K562 (cell line): ENCODE data around the gene EXO5. TPM values are rescaled to one million over a fixed set of nuclear protein-coding genes. Genes with fewer than 3 reads are reported as not detected.

Experiments used
- E2F4 ChIP-seq: sonication (generic); formaldehyde crosslinking; IDR thresholded peaks from 2 replicates; pipeline ENCODE4 v1.8.0; 2022; ENCODE audit warnings: mild to moderate bottlenecking, low read depth, missing genetic modification reagents
- FOXA1 ChIP-seq: fragments of 450-650 bp; IDR thresholded peaks from 2 replicates; pipeline ENCODE4 v1.6.1; 2016; ENCODE audit warnings: mild to moderate bottlenecking, borderline replicate concordance
- MGA ChIP-seq: fragments of 450-650 bp; IDR thresholded peaks from 2 replicates; pipeline ENCODE4 v1.6.1; 2016; ENCODE audit warnings: mild to moderate bottlenecking, moderate library complexity
- TRIM28 ChIP-seq: fragments of 450-650 bp; IDR thresholded peaks from 2 replicates; pipeline ENCODE4 v1.6.1; 2017
- ZKSCAN1 ChIP-seq: fragments of 150-350 bp; IDR thresholded peaks from 2 replicates; pipeline ENCODE4 v1.6.1; 2016; ENCODE audit warnings: low read depth, low read length
- ZNF143 ChIP-seq: sonication (generic); formaldehyde crosslinking; IDR thresholded peaks from 2 replicates; pipeline ENCODE4 v1.9.0; 2022; ENCODE audit warnings: mild to moderate bottlenecking, missing genetic modification reagents
- ZNF165 ChIP-seq: fragments of 250-450 bp; sonication (Bioruptor Pico); IDR thresholded peaks from 2 replicates; pipeline ENCODE4 v1.4.0; 2020; ENCODE audit warnings: borderline replicate concordance
- ZNF589 ChIP-seq: fragments of 200-800 bp; sonication (Bioruptor generic); IDR thresholded peaks from 2 replicates; pipeline ENCODE4 v1.6.1; 2016; ENCODE audit warnings: low read depth, missing genetic modification characterization, missing compliant biosample characterization
- polyA plus RNA-seq, 8 experiments: library from polyadenylated mRNA; depleted of rRNA in 4 of 8; stranded (reverse) in 5 of 8; unstranded in 3 of 8; fragments of >200 nt; fragmentation: Nextera tagmentation in 2 of 8; fragmentation: Illumina TruSeq in 1 of 8; extraction: Ambion mirVana in 2 of 8; extraction: Trizol in 1 of 8; gene quantifications; 2 replicates each; pipeline versions ENCODE4 v1.2.1 to v1.2.3, GENCODE V29; 2011 to 2014; ENCODE audit warnings: inconsistent platforms in 1 of 8, missing spikeins in 1 of 8
- total RNA-seq, 7 experiments: library from RNA; depleted of rRNA in 6 of 7; stranded (reverse); fragments of >200 nt in 6 of 7; fragmentation: Illumina TruSeq in 2 of 7; extraction: Trizol in 2 of 7; gene quantifications; 2 replicates each; pipeline versions ENCODE4 v1.2.1 to v1.2.3, GENCODE V29; 2011 to 2021; ENCODE audit warnings: low replicate concordance in 1 of 7
- TF ChIP-seq, protein P1 (sequence below): sonication (generic); formaldehyde crosslinking; IDR thresholded peaks from 2 replicates; pipeline ENCODE4 v1.8.0; 2022; ENCODE audit warnings: missing genetic modification reagents, mild to moderate bottlenecking, moderate library complexity, borderline replicate concordance
- TF ChIP-seq, protein P2 (sequence below): fragments of 250-450 bp; sonication (Bioruptor Pico); IDR thresholded peaks from 2 replicates; pipeline ENCODE4 v1.4.0; 2020

The EXO5 gene
- total and polyA plus RNA-seq, 9 of the 15 experiments (the other 6 are each of a cell fraction or from before 2014, with no cell fraction given) = 1.1 to 4.3 (median 2.8) TPM

DNA sequence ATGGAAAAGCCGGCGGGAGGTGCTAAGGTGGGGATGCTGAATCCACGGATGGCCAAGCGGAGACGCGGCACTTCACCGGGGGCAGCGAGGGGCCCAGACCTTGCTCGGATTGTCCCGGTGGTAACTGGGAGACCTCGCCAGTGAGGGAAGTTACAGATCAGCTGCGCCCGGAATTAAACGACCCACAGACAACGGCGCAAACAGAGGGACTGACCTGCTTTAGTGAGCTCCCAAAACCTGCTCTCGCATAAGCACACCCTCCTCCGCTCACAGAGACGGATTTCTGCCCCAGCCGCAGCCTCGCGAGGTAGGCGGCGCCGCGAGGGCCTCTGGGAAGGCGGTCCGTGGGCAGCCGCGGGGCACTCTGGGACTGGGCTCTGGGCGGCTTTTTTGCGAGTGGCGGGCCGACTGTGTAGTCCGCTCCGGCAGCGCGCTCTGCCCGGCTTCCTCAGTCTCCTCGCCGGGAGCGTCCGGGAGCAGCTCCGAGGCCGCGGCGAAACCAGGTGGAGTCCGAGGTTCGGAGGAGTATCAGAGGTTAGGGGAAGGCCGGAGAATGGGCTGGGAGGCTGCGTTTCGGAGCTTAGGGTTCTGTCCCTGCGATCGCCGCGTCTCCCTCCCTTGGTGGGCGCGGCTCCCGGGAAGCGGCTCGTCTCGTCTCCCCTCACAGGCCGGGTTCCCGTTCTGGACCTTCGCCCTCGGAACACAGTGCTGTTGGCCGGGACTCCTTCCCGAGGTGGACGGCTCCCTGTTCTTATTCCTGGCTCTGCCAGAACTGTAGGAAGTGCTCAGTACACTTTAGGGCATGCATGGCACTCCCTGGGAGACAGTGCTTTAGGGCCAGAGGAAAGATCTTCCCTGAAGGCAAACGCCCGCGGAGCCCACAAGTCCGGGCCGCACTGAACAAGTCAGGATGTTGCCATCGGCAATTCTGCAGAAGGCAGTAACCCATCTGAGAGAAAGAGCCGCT, at the start of gene EXO5 (continued):
- TF ChIP-seq MGA = peak; percentile 85
- TF ChIP-seq ZKSCAN1 = no peak
- peak; percentile 77 for TF ChIP-seq ZNF143 (CRISPR knock-in tag)
- TF ChIP-seq FOXA1 = no peak
- TF ChIP-seq, protein P1, sequence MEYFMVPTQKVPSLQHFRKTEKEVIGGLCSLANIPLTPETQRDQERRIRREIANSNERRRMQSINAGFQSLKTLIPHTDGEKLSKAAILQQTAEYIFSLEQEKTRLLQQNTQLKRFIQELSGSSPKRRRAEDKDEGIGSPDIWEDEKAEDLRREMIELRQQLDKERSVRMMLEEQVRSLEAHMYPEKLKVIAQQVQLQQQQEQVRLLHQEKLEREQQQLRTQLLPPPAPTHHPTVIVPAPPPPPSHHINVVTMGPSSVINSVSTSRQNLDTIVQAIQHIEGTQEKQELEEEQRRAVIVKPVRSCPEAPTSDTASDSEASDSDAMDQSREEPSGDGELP (CRISPR knock-in tag) = peak; percentile 47
- no peak for TF ChIP-seq TRIM28
- TF ChIP-seq ZNF589 (CRISPR knock-in tag) = no peak
- no peak for TF ChIP-seq E2F4 (CRISPR knock-in tag)
- TF ChIP-seq ZNF165 (CRISPR knock-in tag) = no peak
- TF ChIP-seq, protein P2, sequence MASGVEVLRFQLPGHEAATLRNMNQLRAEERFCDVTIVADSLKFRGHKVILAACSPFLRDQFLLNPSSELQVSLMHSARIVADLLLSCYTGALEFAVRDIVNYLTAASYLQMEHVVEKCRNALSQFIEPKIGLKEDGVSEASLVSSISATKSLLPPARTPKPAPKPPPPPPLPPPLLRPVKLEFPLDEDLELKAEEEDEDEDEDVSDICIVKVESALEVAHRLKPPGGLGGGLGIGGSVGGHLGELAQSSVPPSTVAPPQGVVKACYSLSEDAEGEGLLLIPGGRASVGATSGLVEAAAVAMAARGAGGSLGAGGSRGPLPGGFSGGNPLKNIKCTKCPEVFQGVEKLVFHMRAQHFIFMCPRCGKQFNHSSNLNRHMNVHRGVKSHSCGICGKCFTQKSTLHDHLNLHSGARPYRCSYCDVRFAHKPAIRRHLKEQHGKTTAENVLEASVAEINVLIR (CRISPR knock-in tag) = no peak
